Medulla oblongata (tissue), 1 donor: Measurements from ENCODE around the gene USP36.
"Not testable (repeated sequence)": the region's sequence is repeated elsewhere in the genome, so short reads cannot be mapped to it uniquely, and the experiment has no call there.

Source experiments
- DNase-seq: peaks from one replicate; pipeline ENCODE4 v3.0.0-alpha.2; 2015; ENCODE audit errors: extremely low spot score

The USP36 gene

DNA sequence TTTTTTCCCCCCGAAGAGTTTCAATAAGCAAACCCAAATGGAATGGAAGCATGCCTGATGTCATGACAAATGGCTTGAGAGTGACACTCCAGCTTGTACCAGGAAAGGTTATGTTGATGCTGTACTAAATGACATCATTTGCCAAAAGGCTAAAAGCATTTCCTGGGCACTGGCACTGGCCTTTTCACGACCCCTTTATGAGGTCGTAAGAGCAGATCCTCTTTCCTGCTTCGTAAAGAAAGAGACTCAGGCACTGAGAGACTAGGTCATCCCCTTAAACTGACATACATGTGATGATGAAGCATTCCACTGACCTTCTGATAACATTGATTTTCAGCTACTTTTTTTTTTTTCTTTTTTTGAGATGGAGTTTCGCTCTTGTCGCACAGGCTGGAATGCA lies 31.9 kb upstream of the USP36 start:
- no peak for DNase-seq

- DNase-seq = no peak
Observed at GRCh38 chr17:78870621-78871020, 30.0 kb upstream of the USP36 start.

DNA sequence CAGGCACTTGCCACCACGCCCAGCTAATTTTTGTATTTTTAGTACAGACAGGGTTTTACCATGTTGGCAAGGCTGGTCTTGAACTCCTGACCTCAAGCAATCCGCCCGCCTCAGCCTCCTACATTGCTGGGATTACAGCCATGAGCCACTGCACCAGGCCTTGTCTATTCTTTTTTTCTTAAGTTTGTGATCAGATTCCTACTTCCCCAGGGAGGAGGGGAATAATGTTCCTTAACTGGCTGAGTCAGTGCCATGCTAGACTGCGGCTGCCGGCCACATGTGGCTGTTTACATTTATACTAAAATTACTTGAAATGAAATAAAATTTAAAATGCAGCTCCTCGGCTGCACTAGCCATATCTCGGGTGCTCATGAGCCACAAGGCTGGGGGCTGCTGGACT lies 27.8 kb upstream of the USP36 start:
- no peak for DNase-seq

DNA sequence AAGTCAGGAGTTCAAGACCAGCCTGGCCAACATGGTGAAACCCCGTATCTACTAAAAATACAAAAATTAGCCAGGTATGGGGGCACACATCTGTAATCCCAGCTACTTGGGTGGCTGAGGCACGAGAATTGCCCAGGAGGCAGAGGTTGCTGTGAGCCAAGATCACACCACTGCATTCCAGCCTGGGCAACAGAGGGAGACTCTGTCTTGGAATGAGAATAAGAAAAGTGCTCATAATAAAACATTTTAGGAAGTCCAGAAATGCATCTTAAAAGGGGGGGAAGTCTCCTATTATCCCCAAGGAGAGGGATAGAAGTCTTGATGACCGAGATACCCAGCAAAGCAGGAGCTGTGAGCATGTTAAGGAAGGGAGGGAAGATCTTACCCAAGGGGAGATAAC lies 26.4 kb upstream of the USP36 start:
- not testable (repeated sequence) for DNase-seq

DNA sequence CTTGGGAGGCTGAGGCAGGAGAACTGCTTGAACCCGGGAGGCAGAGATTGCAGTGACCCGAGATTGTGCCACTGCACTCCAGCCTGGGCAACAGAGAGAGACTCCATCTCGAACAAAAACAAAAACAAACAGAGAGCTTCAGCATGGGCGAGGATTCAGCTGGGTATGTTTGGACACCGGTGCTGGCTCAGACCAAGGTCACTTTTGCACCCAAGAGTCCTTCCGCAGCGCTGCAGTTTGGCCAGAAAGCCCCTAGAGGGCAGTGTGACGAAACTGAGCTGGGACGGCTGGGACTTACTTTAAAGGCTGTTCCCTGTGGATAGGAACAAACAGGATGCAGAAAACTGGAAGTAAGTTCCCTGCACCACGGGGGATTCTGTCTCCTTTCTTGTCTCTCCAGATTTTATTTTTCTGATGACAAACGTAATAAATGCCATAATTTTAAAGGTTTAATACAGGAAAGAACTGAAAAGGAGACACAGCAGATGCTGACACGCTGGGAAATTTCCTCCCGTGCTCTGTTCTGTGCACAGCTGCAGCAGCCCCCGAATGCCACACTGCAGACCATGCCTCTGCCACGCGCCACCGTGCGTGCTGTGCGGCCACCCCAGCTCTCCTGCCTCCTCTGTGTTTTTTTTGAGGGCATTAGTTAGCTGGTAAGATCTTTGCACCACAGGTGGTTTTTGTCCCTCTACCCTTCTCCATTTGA lies 25.2 kb upstream of the USP36 start:
- DNase-seq = peak; percentile 95

- DNase-seq = no peak
Observed at GRCh38 chr17:78864117-78864516, 23.5 kb upstream of the USP36 start.

DNA sequence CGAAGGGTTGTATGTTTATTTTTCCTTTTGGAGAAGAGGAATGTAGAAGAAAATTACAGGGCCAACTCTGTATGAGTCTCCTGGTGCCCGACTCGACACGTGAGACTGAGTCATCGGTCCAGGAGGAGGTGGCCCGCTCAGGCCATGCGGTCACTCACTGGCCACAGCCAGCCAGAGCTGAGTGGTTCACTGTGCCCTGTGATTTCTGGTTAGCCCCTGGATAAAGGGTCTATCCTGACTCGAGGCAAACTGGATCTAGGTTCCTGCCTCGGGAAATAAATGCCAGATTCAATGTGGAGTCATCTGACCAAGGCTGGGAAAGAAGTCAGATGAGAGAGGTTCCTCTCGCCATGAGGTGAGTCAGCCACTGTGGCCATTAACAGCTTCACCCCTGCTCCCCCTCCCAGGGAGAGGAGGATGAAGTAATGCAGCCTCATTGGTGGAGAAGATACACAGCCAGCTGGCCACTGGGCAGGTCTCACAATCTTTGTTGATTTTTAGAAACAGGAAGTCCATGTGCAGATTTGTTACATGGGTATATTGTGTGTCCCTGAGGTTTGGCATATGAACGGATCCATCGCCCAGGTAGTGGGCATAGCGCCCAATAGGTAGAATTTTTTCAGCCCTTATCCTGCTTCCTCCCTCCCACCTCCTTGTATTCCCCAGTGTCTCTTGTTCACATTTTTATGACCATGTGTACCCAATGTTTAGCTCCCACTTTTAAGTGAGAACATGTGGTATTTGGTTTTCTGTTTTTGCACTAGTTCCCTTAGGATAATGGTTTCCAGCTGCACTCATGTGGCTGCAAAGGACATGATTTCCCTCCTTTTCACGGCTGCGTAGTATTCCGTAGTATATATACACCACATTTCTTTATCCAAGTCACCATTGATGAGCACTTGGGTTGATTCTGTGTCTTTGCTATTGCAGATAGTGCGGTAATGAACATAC lies 21.7 kb upstream of the USP36 start:
- peak; percentile 81 for DNase-seq

DNA sequence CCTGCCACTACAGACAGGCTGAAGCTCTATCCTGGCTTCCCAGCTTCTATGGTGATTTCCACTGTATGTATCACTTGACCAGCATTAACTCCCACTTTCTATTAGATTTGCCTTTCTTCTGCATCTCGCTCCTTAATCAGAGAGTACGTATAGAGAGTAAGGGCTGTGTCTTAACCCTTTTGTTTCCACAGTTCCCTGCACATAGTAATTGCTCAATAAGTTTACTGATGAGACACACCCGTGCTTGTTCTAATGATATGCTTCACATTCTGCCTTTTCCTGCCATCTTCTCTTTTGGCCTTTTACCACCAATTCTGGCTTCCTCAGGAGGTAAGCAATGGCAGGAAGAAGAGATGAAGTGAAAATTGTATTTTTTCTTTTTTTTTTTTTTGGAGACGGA lies 20.6 kb upstream of the USP36 start:
- no peak for DNase-seq

DNA sequence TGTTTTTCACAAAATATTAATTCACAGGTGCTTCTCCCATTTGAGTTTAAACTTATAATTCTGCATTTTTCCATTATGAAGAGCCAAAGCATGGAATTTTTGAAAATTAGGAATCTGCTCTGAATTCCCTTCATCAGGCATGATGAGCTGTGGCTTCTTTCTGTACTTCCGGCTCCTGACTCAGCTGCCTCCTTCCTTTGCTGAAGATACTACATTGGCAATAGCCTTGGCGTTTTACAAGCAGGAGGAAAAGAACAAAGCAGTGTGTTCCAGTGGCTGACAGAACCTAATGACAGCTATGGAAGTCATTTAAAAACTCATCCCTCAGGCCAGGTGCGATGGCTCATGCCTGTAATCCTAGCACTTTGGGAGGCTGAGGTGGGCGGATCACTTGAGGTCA lies 18.4 kb upstream of the USP36 start:
- DNase-seq = no peak

DNA sequence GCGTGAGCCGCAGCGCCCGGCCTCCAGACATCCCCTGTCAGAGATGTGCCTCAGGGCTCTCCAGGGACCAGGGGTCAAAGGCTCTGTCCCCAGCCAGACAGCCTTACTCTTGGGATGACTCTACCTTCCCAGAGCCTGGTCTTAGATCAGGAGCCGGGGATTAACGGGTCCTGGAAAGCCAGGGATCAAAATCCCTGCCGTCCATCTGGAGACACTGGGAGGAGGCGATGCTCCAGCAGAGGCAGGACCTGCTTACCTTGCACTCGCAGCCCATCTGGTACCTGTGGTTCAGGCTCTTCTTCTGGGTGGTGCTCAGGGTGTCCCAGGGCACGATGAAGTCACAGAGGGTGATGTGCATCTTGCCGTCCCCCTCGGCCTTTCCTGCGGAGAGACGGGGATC lies 16.7 kb upstream of the USP36 start:
- DNase-seq = no peak

GRCh38 chr17:78855561-78856165 lies 15.0 kb upstream of the USP36 start:
- DNase-seq = no peak

DNA sequence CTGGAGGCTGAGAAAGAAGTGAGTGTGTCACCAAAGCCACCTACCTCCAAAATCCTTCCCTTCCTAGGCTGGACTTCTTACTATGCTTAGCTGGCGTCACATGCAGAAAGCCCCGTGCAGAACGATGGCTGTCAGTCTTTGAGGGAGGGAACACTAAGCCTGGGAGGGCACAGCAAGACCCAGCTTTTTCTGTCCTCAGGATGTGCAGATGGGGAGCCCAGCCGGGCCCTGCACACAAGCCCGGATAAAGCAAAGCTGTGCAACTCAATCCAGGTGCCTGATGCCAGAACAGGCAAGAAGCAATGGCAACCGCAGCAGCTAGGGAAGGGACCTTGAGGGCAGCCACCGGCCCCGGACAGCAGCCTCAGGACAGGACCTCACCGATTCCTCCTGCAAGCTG lies 13.9 kb upstream of the USP36 start:
- no peak for DNase-seq

- no peak for DNase-seq
Observed at GRCh38 chr17:78853926-78854394, 13.3 kb upstream of the USP36 start.

DNA sequence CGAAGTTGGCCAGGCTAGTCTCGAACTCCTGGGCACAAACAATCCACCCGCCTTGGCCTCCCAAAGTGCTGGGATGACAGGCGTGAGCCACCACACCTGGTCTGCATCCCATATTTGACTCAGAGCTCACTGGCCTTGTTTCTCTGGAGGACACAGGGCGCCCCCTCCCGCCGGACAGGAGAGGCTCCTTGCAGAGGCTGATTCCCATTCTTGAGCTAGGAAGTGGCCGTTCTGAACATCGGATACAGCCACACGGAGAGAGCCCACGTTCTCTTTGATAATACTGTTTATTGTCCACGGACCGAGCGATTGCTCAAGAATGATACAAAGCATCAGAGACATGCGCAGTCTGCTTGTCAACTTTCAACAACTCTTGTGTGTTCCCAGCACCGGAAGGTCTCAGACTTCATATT lies 12.1 kb upstream of the USP36 start:
- DNase-seq = no peak

DNA sequence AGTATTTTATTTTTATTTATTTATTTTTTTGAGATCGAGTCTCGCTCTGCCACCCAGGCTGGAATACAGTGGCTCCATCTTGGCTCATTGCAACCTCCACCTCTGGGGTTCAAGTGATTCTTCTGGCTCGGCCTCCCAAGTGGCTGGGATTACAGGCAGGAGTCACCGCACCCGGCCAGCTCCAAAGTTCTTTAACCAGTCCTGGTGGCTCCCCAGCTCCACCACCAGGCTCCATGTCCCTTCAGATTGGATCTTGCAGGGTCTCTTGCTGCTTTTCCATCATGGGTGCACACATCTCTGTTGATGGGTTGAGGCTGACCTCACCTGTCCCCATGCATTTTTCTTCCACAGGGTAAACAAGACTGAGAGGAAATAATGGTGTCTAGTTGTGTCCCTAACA lies 8.4 kb upstream of the USP36 start:
- no peak for DNase-seq

GRCh38 chr17:78847052-78847451 lies 6.4 kb upstream of the USP36 start:
- no peak for DNase-seq

DNA sequence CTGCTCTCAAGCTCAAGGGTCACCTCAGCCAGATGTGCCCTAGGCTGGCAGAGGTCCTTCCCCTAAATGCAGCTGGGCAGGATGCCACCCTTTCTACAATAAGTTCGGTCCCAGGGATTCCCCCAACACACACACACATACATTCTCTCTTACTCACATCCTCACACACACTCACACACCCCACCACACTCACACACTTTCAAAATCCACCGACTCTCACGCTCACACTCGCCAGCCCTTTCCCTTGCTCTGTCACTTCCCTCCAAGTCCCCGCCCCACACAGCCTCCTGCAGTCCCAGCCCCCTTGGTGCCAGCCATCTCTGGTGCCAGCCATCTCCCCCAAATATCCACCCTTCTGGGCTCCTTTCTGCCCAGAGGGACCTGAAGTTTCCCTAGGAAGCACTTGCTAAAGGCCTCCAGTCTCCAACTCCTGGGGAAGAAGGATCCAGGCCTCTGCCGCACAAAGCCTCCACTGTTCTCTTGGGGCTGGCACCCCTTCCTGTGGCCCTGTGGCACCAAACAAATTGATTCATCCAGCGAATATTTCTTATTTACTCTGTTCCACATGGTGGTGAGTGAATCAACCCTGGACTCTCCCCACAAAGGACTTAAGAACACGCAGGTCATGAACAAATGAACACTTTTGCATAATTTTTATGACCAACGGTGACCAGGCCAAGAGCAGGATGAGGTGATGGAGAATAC lies 3.8 kb upstream of the USP36 start:
- peak; percentile 69 for DNase-seq

DNA sequence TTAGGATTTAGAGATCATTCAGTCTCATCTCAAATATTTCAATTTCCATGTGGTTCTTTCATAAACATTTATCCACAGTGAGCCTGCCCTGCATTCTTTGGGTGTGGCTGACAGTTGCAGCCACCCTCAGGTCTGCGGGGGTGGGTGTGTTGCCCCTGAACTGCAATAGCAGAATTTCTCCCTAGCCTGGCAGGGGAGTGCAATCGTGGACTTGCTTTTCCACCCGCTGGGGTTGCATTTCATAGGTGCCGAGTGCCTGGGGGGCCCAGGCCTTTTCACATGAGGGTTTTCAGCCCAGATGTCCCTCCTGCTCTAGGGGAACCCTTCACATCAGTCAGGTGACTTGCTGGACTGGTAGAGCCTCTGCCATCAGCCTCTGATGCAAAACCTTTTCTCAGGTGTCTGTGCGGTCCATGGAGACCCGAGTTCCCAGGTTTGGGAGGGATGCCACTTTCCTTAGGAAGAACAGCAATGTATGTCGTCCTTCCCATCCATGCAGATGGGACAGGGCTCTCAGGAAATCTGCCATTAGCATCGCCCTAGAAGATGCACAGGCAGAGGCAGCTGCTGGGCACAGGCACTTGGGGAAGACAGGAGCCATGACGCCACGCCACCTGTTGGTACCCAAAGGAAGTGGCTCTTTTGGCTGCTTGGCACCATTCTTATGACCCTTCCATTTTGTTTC lies 2.4 kb upstream of the USP36 start:
- no peak for DNase-seq

DNA sequence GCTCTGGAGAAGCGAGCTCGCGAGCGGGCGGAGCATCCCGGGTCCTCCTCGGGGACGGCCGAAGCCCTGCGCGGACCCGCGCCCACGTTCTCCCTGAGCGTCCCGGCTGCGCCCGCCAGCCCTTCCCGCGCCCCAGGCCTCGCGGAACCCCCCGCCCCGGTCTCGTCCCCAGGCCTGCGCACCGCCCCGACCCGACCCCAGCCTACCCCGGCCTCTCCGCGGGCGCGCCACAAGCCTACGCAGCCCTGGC lies 159 bp downstream of the USP36 start:
- no peak for DNase-seq

GRCh38 chr17:78839762-78840529 lies 668 bp downstream of the USP36 start:
- DNase-seq = peak; percentile 16

DNA sequence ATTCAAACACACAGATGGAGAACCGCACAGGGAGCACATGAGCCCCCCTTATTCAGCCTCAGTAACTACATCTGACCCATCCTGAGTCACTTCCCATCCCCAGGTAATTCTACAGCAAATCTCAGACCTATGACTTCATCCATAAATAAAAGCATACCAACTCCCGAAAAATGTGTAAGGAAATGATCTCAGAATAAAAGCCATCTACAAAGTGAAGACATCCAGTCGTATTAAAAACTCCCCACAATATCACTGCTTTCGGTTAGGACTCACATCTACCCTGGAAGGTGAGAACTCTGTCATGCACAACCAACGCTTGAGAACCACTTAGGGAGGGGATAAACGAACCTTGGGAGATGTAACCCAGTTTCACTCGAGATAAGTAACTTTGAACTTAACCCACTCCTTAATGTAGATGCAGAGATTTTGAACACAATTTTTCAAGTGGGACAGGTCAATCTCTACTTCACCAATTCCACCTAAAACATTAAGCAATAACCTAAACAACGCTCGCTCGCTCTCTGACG lies 1.3 kb downstream of the USP36 start:
- DNase-seq = peak; percentile 24
